Measurements from ENCODE around the gene RABL6.
"Not testable (repeated sequence)": the region's sequence is repeated elsewhere in the genome, so short reads cannot be mapped to it uniquely, and the experiment has no call there.

- not testable (repeated sequence) for TF ChIP-seq POLR2A, CTCF (IDR thresholded peaks at IDR 0.05)
Observed at GRCh38 chr9:136869611-136870010, 61.9 kb downstream of the RABL6 start.
